GM12878 (cell line): ENCODE data around the gene WFDC11. TPM values are rescaled to one million over a fixed set of nuclear protein-coding genes. Genes with fewer than 3 reads are reported as not detected.

Experiments used
- ATAC-seq: fragments of 200-7000 bp; cut with Tn5 transposase; 3 replicates; pipeline ENCODE4 v1.9.1; 2020; ENCODE audit warnings: mild to moderate bottlenecking, moderate library complexity
- BruUV-seq: library from RNA; stranded (reverse); fragments of 400-500 nt; replicated peaks from 2 replicates; lab custom pipeline; 2021; lab: Mats Ljungman, UMichigan
- CTCF ChIA-PET: fragments of 300-600 bp; sonication (Branson Sonifier 250); formaldehyde crosslinking; extraction: SDS; loops from one replicate; lab custom pipeline; 2021; ENCODE audit warnings: inconsistent platforms; lab: Yijun Ruan, JAX
- POLR2A ChIA-PET: fragments of 350-600 bp; formaldehyde crosslinking; extraction: SDS; loops from one replicate; lab custom pipeline; 2021; ENCODE audit warnings: inconsistent platforms; lab: Charles Lee
- RAD21 ChIA-PET: fragments of 300-600 bp; sonication (Branson Sonifier 250); formaldehyde crosslinking; loops from one replicate; lab custom pipeline; 2023; ENCODE audit warnings: antibody characterized with exemption; ENCODE audit not compliant: unreplicated experiment; lab: Charles Lee
- SMC1A ChIA-PET: fragments of 300-600 bp; sonication (Branson Sonifier 250); formaldehyde crosslinking; loops from one replicate; lab custom pipeline; 2023; ENCODE audit not compliant: unreplicated experiment, uncharacterized antibody; lab: Charles Lee
- DNase-seq: peaks from one replicate; pipeline ENCODE4 v3.0.0-alpha.2; 2011; ENCODE audit warnings: low read depth, low spot score
- FAIRE-seq: peaks from 3 replicates; lab custom pipeline; 2011; peaks lifted over from hg19 to GRCh38; lab: Jason Lieb, UNC
- H2AFZ ChIP-seq: 2 replicates; pipeline ENCODE4 v1.6.0; 2011; ENCODE audit warnings: low read depth, low read length, control low read depth; ENCODE audit not compliant: control insufficient read depth
- H3K27ac ChIP-seq: 2 replicates; pipeline ENCODE4 v1.5.1; 2011; ENCODE audit warnings: control low read depth; ENCODE audit not compliant: control insufficient read depth, insufficient read depth
- H3K27me3 ChIP-seq, 2 experiments: replicated peaks in 1 of 2; 2 replicates each; pipeline versions ENCODE4 v1.6.0 to v1.6.1; 2011; ENCODE audit warnings: low read length in 1 of 2; ENCODE audit not compliant: control insufficient read depth in 2 of 2, insufficient read depth in 2 of 2
- H3K36me3 ChIP-seq, 2 experiments: 2 replicates each; pipeline ENCODE4 v1.5.1; 2011; ENCODE audit warnings: low read length in 1 of 2; ENCODE audit not compliant: control insufficient read depth in 2 of 2, insufficient read depth in 2 of 2
- H3K4me1 ChIP-seq: 2 replicates; pipeline ENCODE4 v1.6.1; 2011; ENCODE audit warnings: mild to moderate bottlenecking, low read length, moderate library complexity, mixed read lengths; ENCODE audit not compliant: control insufficient read depth, insufficient read depth
- H3K4me2 ChIP-seq: 2 replicates; pipeline ENCODE4 v1.6.0; 2011; ENCODE audit warnings: control low read depth; ENCODE audit not compliant: control insufficient read depth, insufficient read depth
- H3K4me3 ChIP-seq: fragments of 200-600 bp; sonication (generic); 2 replicates; pipeline ENCODE4 v1.5.1; 2016
- H3K79me2 ChIP-seq: 2 replicates; pipeline ENCODE4 v1.6.0; 2011; ENCODE audit warnings: low read length; ENCODE audit not compliant: control insufficient read depth, insufficient read depth
- H3K9ac ChIP-seq: 2 replicates; pipeline ENCODE4 v1.8.0; 2011; ENCODE audit warnings: low read length, control low read depth, mixed read lengths; ENCODE audit not compliant: control insufficient read depth, insufficient read depth
- H3K9me3 ChIP-seq: replicated peaks from 3 replicates; pipeline ENCODE4 v1.5.1; 2011; ENCODE audit warnings: mild to moderate bottlenecking, low read length; ENCODE audit not compliant: control insufficient read depth, insufficient read depth
- H4K20me1 ChIP-seq: 2 replicates; pipeline ENCODE4 v1.6.0; 2011; ENCODE audit not compliant: control insufficient read depth, insufficient read depth
- ASH2L ChIP-seq: fragments of 300-600, 200-600 bp; sonication (generic); IDR thresholded peaks from 2 replicates; pipeline ENCODE4 v1.6.1; 2017; ENCODE audit warnings: low read depth, mild to moderate bottlenecking, borderline replicate concordance
- CBX5 ChIP-seq: sonication (generic); IDR thresholded peaks from 2 replicates; pipeline ENCODE4 v1.6.1; 2016; ENCODE audit warnings: low read depth, moderate library complexity, mild to moderate bottlenecking, inconsistent platforms
- E4F1 ChIP-seq: fragments of 450-650 bp; IDR thresholded peaks from 2 replicates; pipeline ENCODE4 v1.6.1; 2018; ENCODE audit warnings: borderline replicate concordance, mild to moderate bottlenecking; ENCODE audit not compliant: partially characterized antibody
- LARP7 ChIP-seq: fragments of 450-650 bp; IDR thresholded peaks from 2 replicates; pipeline ENCODE4 v1.6.1; 2017; ENCODE audit warnings: mild to moderate bottlenecking
- MEF2A ChIP-seq: IDR thresholded peaks from 2 replicates; pipeline ENCODE4 v1.6.1; 2011; ENCODE audit warnings: low read depth, mild to moderate bottlenecking, low read length, moderate library complexity; ENCODE audit not compliant: insufficient read depth
- MTA3 ChIP-seq: IDR thresholded peaks from 2 replicates; pipeline ENCODE4 v1.6.1; 2012; ENCODE audit warnings: low read length, inconsistent platforms, borderline replicate concordance
- SRF ChIP-seq, 2 experiments: IDR thresholded peaks; 2 replicates each; pipeline ENCODE4 v1.6.1; 2011; ENCODE audit warnings: low read depth in 2 of 2, low read length in 2 of 2, mild to moderate bottlenecking in 1 of 2, moderate library complexity in 1 of 2
- ZNF24 ChIP-seq: fragments of 450-650 bp; IDR thresholded peaks from 2 replicates; pipeline ENCODE4 v1.6.1; 2017; ENCODE audit warnings: antibody characterized with exemption, mild to moderate bottlenecking
- ZZZ3 ChIP-seq: IDR thresholded peaks from 2 replicates; pipeline ENCODE4 v1.6.1; 2011; ENCODE audit warnings: low read depth; ENCODE audit not compliant: control insufficient read depth, insufficient read length
- WGBS: methylation state at CpG from one replicate; pipeline ENCODE4 v1.1.6; 2016; ENCODE audit warnings: low lambda C conversion rate; ENCODE audit not compliant: insufficient replicate concordance, insufficient coverage; ENCODE audit errors: missing lambda C conversion rate; 5-methylcytosine and 5-hydroxymethylcytosine counted together
- in situ Hi-C: fragments of 300-500 bp; cut with MboI; formaldehyde crosslinking; loops from 9 replicates; pipeline ENCODE4 v1.14.3; 2018; ENCODE audit warnings: mixed read lengths
- intact Hi-C: fragments of 100-400 bp; cut with micrococcal nuclease; formaldehyde crosslinking; loops from one replicate; pipeline ENCODE4 v1.14.2; 2022; ENCODE audit not compliant: unreplicated experiment
- polyA plus RNA-seq, 11 experiments: library from polyadenylated mRNA; depleted of rRNA in 4 of 11; unstranded in 6 of 11; stranded (reverse) in 5 of 11; fragments of >200 nt; fragmentation: Nextera tagmentation in 4 of 11; fragmentation: Illumina TruSeq in 1 of 11; extraction: Ambion mirVana in 4 of 11; extraction: Trizol in 1 of 11; gene quantifications; 1 replicate in 1 of 11; 2 replicates in 10 of 11; pipeline versions ENCODE4 v1.2.1 to v1.2.3, GENCODE V29; 2011 to 2016; ENCODE audit warnings: inconsistent platforms in 2 of 11, missing spikeins in 2 of 11, low read depth in 1 of 11
- total RNA-seq, 4 experiments: library from RNA; depleted of rRNA in 3 of 4; stranded (reverse); fragments of >200 nt in 3 of 4; fragmentation: Illumina TruSeq in 1 of 4; extraction: Trizol in 1 of 4; gene quantifications; 2 replicates each; pipeline versions ENCODE4 v1.2.1 to v1.2.3, GENCODE V29; 2013 to 2021
- TF ChIP-seq, protein P1 (sequence below): IDR thresholded peaks from 2 replicates; pipeline ENCODE4 v1.6.1; 2011; ENCODE audit warnings: mild to moderate bottlenecking, low read depth, low read length, moderate library complexity; ENCODE audit not compliant: insufficient replicate concordance

WFDC11 gene
- total and polyA plus RNA-seq, 10 of the 15 experiments (the other 5 are each of a cell fraction or from before 2014, with no cell fraction given), result not detected

DNA sequence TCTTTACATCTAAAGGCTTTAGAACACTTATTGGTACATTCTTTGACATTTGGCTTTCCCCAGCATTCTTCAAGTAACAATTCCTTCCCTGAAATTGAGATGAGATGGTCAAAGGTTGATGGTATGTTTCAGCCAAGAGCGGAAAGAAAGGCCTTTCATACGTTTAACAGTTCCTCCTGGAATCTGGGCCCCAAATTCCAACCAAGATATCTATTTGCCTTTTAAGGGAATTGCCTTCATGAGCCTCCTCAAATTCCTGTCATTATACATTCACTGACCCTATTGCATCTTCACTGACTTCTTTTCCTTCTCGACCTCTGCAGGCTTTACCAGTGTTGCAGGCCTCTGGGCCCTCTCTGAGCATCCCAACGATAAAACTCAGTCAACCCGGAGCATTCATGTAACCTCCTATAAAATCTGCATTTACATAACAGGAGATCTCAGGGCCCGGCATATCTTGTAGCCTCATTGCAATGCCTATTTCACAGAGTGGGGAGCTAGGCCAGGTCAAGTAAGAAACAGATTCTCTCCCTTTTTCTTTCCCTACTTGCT lies 20.7 kb downstream of the WFDC11 start (continued):
- TF ChIP-seq, protein P1, sequence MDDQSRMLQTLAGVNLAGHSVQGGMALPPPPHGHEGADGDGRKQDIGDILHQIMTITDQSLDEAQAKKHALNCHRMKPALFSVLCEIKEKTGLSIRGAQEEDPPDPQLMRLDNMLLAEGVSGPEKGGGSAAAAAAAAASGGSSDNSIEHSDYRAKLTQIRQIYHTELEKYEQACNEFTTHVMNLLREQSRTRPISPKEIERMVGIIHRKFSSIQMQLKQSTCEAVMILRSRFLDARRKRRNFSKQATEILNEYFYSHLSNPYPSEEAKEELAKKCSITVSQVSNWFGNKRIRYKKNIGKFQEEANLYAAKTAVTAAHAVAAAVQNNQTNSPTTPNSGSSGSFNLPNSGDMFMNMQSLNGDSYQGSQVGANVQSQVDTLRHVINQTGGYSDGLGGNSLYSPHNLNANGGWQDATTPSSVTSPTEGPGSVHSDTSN, result no peak
- no peak for TF ChIP-seq ZNF24
- TF ChIP-seq E4F1, result no peak
- TF ChIP-seq LARP7, result no peak
- TF ChIP-seq MEF2A, result no peak

GRCh38 chr20:45647441-45648050 lies 22.5 kb downstream of the WFDC11 start:
- intact Hi-C loops, result no loop called here
- CTCF ChIA-PET, result interaction anchor here (0.7 to 1.0 kb wide), 2 partner anchors 18 to 450 kb away, joined by 3 read pairs; partner anchors contain the start of gene WFDC10A

More at GRCh38 chr20:45647441-45648050, 22.5 kb downstream of the WFDC11 start:
- ChIA-PET SMC1A (no interaction called here), RAD21 (no interaction called here), POLR2A (no interaction called here)
- Histone ChIP-seq H3K9ac (no peak overlapping the region), H3K36me3 (no peaks in the 10 kb centered on the region), H3K27me3 (no peaks in the 10 kb centered on the region), H3K79me2 (no peaks in the 10 kb centered on the region), H3K4me1 (no peaks in the 10 kb centered on the region), H3K4me2 (no peak overlapping the region), H3K4me3 (no peak overlapping the region), H2AFZ (no peak overlapping the region), H3K27ac (no peak overlapping the region), H3K9me3 (no peaks in the 10 kb centered on the region), H4K20me1 (no peaks in the 10 kb centered on the region)
- DNase-seq (no peak), ATAC-seq (no peak), FAIRE-seq (no peak)
- TF ChIP-seq ASH2L, result no peak
- TF ChIP-seq LARP7, result no peak
- no peak for TF ChIP-seq ZZZ3
- no peak for TF ChIP-seq MTA3
- no peak for TF ChIP-seq SRF (IDR thresholded peaks at IDR 0.05; ENCODE audit: low read depth in 2 of 2, low read length in 2 of 2)
- TF ChIP-seq CBX5, result no peak
- WGBS, result 0% methylated on average over 1 of the region's 1 CpG
- in situ Hi-C loops, result no loop called here
- no TSS peak for BruUV-seq
